Adrenal gland (tissue), 5 donors: ENCODE measurements around the gene MARCHF3.

Experiments
- CTCF ChIP-seq, 6 experiments: fragments of 450-650 bp in 4 of 6; fragments of 200-600 bp in 2 of 6; sonication (generic) in 1 of 6; IDR thresholded peaks; 1 replicate in 5 of 6; 2 replicates in 1 of 6; pipeline versions ENCODE4 v1.5.1 to v1.8.0; 2016 to 2021; ENCODE audit warnings: antibody characterized with exemption in 6 of 6, mild to moderate bottlenecking in 2 of 6, moderate library complexity in 1 of 6
- POLR2A ChIP-seq, 2 donors: fragments of 450-650 bp; IDR thresholded peaks; one replicate each; pipeline ENCODE4 v1.6.1; 2017; ENCODE audit warnings: antibody characterized with exemption in 2 of 2, mild to moderate bottlenecking in 2 of 2, moderate library complexity in 1 of 2
- donor health status: DM: no; HTN: no; CAD: no.

- no peak for TF ChIP-seq CTCF (IDR thresholded peaks at IDR 0.05)
- TF ChIP-seq POLR2A (IDR thresholded peaks at IDR 0.05) = no peak
Observed at GRCh38 chr5:126928041-126928440, 102.3 kb downstream of the MARCHF3 start.
